ENCODE measurements around the gene MYO3B. TPM values are rescaled to one million over a fixed set of nuclear protein-coding genes. Genes with fewer than 3 reads are reported as not detected.

Gene MYO3B
- total RNA-seq, 1 donor from 2014 or later: not detected

DNA sequence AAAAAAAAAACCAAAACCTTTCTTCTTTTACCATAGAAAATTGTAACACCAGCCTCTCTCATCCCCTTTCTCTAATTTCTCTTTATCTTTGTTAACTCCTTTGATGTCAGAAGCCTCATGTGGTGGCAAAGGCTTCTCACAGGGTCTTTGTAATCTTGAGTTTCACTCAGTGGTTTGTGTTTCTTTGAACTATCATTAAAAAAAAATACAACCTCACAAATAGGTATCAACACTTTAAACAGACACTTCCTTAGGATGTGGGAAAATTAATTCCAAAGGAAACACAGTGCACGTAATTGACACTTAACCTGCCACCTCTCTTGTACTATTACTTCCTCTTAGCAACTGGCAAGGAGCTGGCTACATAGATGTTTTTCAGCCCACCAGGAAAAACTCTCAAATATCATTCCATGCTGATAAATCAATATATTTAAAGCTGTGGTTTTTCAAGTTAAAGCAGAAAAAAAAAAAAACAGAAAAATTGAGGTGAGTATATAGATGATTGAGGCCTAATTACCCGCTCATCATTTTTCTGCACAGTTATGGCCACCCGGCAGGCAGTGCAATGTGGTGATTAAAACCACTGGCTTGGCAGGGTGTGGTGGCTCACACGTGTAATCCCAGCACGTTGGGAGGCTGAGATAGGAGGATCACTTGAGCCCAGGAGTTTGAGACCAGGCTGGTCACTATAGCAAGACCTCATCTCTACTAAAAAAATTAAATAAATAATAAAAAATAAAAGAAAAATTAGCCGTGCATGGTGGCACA lies 193.5 kb downstream of the MYO3B start:
- no peaks in the 10 kb centered on the region for H3K9me3 Mint-ChIP-seq (ENCODE audit: low read depth)
- H3K4me3 Mint-ChIP-seq (ENCODE audit: low read depth): no peak overlapping the region
- DNase-seq (ENCODE audit: low spot score, unreplicated experiment): no peak
- H3K4me1 Mint-ChIP-seq (ENCODE audit: low read depth): no peaks in the 10 kb centered on the region
- peaks cover 34% of the 10 kb centered on the region for H3K27me3 Mint-ChIP-seq
- H3K36me3 Mint-ChIP-seq (ENCODE audit: insufficient read depth): no peaks in the 10 kb centered on the region
- TF ChIP-seq, protein P1, sequence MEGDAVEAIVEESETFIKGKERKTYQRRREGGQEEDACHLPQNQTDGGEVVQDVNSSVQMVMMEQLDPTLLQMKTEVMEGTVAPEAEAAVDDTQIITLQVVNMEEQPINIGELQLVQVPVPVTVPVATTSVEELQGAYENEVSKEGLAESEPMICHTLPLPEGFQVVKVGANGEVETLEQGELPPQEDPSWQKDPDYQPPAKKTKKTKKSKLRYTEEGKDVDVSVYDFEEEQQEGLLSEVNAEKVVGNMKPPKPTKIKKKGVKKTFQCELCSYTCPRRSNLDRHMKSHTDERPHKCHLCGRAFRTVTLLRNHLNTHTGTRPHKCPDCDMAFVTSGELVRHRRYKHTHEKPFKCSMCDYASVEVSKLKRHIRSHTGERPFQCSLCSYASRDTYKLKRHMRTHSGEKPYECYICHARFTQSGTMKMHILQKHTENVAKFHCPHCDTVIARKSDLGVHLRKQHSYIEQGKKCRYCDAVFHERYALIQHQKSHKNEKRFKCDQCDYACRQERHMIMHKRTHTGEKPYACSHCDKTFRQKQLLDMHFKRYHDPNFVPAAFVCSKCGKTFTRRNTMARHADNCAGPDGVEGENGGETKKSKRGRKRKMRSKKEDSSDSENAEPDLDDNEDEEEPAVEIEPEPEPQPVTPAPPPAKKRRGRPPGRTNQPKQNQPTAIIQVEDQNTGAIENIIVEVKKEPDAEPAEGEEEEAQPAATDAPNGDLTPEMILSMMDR (IDR thresholded peaks at IDR 0.05; ENCODE audit: unreplicated experiment): no peak
- H3K27ac Mint-ChIP-seq: no peak overlapping the region

DNA sequence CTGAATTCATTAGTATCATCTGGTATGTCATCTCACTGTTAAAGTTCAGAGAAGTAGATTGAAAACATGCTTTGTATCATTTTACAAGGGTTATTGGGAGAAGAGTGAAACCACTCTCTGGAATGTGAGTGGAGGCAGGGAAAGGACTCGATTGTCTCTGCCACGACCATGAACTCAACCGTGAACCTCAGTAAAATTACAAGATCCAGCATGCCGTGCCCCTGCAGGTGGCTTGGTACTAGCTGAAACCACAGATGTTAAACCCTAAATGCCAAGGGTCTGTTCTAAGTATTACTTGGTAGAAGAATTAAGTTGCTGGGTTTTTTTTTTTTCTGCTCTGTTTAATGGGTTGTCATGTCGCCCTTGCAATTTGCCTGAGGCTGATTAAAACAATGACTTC lies 197.2 kb downstream of the MYO3B start:
- no peak overlapping the region for H3K4me3 Mint-ChIP-seq (ENCODE audit: low read depth)
- H3K27ac Mint-ChIP-seq: no peak overlapping the region

DNA sequence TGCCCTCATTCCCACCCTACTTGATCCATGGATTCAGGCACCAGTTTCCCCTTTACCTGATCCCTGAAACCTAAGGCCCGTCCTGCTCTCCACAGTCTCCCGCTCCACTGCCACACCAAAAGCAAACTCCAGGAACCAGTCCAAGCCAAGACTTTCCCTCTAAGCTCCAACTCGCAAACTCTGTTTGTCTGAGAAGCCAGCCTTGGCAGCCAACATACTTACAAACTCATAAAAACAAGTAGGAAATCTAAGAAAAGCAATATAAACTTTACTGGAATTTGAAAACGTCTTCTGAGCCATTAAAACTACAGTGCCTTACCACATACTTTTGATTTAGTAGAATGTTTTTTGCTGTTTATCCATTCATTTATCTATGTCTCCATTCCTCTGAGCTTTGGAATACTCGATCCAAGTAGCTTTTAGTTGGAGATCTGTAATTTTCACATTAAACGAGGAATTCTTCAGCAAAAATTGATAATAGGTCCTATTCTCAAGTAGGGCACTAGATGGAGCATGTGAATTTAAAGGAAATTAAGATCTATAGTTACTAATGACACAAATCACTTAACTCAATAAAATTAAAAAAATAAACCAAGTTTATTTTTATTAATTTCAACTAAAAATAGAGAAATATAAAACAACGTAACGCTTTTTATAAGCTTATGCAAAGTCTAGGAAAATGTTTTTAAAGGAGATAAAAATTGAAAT lies 199.7 kb downstream of the MYO3B start:
- no peaks in the 10 kb centered on the region for H3K4me1 Mint-ChIP-seq (ENCODE audit: low read depth)
- no peak overlapping the region for H3K4me3 Mint-ChIP-seq (ENCODE audit: low read depth)
- H3K9me3 Mint-ChIP-seq (ENCODE audit: low read depth): no peaks in the 10 kb centered on the region
- DNase-seq (ENCODE audit: low spot score, unreplicated experiment): no peak
- H3K36me3 Mint-ChIP-seq (ENCODE audit: insufficient read depth): no peaks in the 10 kb centered on the region
- TF ChIP-seq, protein P1 (IDR thresholded peaks at IDR 0.05; ENCODE audit: unreplicated experiment): peak; percentile 36
- peaks cover 22% of the 10 kb centered on the region for H3K27me3 Mint-ChIP-seq
- peak overlapping the region; percentile 40 for H3K27ac Mint-ChIP-seq

More for the DNA sequence above, 197.2 kb downstream of the MYO3B start:
- TF ChIP-seq, protein P1 (IDR thresholded peaks at IDR 0.05; ENCODE audit: unreplicated experiment): no peak
- no peaks in the 10 kb centered on the region for H3K9me3 Mint-ChIP-seq (ENCODE audit: low read depth)
- no peaks in the 10 kb centered on the region for H3K4me1 Mint-ChIP-seq (ENCODE audit: low read depth)
- no peak for DNase-seq (ENCODE audit: low spot score, unreplicated experiment)
- no peaks in the 10 kb centered on the region for H3K36me3 Mint-ChIP-seq (ENCODE audit: insufficient read depth)
- peaks cover 25% of the 10 kb centered on the region for H3K27me3 Mint-ChIP-seq

DNA sequence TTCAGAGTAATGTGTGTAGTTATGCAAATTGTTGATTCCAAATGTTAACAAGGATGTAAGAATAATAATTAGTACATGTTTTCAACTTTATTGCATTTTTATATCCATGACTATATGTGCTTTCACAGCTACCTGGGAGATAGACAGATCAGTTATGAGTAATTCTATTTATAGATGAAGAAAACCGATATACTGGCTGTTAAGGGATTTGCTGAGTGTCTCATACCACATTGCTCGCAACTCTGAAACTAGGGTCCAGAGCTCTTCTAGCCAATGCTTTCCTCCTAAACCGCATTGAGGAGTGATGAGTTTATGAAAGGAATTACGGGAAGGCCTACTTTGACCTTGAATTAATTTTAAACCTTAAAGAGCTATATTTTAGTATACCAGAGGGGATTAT lies 202.3 kb downstream of the MYO3B start:
- H3K4me1 Mint-ChIP-seq (ENCODE audit: low read depth): no peaks in the 10 kb centered on the region
- peaks cover 9% of the 10 kb centered on the region for H3K27me3 Mint-ChIP-seq
- no peaks in the 10 kb centered on the region for H3K36me3 Mint-ChIP-seq (ENCODE audit: insufficient read depth)
- H3K27ac Mint-ChIP-seq: no peak overlapping the region
- no peak for DNase-seq (ENCODE audit: low spot score, unreplicated experiment)
- TF ChIP-seq, protein P1 (IDR thresholded peaks at IDR 0.05; ENCODE audit: unreplicated experiment): no peak
- no peak overlapping the region for H3K4me3 Mint-ChIP-seq (ENCODE audit: low read depth)
- H3K9me3 Mint-ChIP-seq (ENCODE audit: low read depth): no peaks in the 10 kb centered on the region

DNA sequence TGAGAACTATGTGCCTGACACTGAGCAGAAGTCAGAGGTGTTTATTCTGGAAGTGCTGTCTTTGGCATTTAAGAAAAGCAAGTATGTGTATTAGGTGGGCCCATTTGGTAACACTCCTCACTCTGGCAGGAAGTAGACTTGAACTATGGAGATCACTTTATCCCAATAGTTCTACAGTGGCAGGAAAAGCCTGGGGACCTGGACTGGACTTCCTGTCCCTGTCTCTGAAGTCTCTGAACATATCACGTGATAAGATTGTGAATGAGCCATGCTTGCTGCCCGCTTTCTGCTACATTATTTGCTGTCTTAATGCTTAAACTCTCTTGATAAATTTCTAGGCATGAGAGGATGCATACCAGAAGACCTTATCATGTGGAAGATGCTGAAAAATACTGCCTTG lies 203.7 kb downstream of the MYO3B start:
- DNase-seq (ENCODE audit: low spot score, unreplicated experiment): no peak
- TF ChIP-seq, protein P1 (IDR thresholded peaks at IDR 0.05; ENCODE audit: unreplicated experiment): no peak
- H3K4me1 Mint-ChIP-seq (ENCODE audit: low read depth): peaks cover 3% of the 10 kb centered on the region
- no peaks in the 10 kb centered on the region for H3K9me3 Mint-ChIP-seq (ENCODE audit: low read depth)
- no peak overlapping the region for H3K4me3 Mint-ChIP-seq (ENCODE audit: low read depth)
- H3K36me3 Mint-ChIP-seq (ENCODE audit: insufficient read depth): no peaks in the 10 kb centered on the region
- no peak overlapping the region for H3K27ac Mint-ChIP-seq
- peaks cover 6% of the 10 kb centered on the region for H3K27me3 Mint-ChIP-seq

Measured in progenitor cell of endocrine pancreas (in vitro differentiated cells).